GM12878 (cell line): ENCODE measurements around the gene MYRFL. TPM values are rescaled to one million over a fixed set of nuclear protein-coding genes. Genes with fewer than 3 reads are reported as not detected.

Source experiments
- ATAC-seq: fragments of 200-7000 bp; cut with Tn5 transposase; 3 replicates; pipeline ENCODE4 v1.9.1; 2020; ENCODE audit warnings: mild to moderate bottlenecking, moderate library complexity
- BruUV-seq: library from RNA; stranded (reverse); fragments of 400-500 nt; replicated peaks from 2 replicates; lab custom pipeline; 2021; lab: Mats Ljungman, UMichigan
- CTCF ChIA-PET: fragments of 300-600 bp; sonication (Branson Sonifier 250); formaldehyde crosslinking; extraction: SDS; loops from one replicate; lab custom pipeline; 2021; ENCODE audit warnings: inconsistent platforms; lab: Yijun Ruan, JAX
- POLR2A ChIA-PET: fragments of 350-600 bp; formaldehyde crosslinking; extraction: SDS; loops from one replicate; lab custom pipeline; 2021; ENCODE audit warnings: inconsistent platforms; lab: Charles Lee
- RAD21 ChIA-PET: fragments of 300-600 bp; sonication (Branson Sonifier 250); formaldehyde crosslinking; loops from one replicate; lab custom pipeline; 2023; ENCODE audit warnings: antibody characterized with exemption; ENCODE audit not compliant: unreplicated experiment; lab: Charles Lee
- SMC1A ChIA-PET: fragments of 300-600 bp; sonication (Branson Sonifier 250); formaldehyde crosslinking; loops from one replicate; lab custom pipeline; 2023; ENCODE audit not compliant: unreplicated experiment, uncharacterized antibody; lab: Charles Lee
- DNase-seq: peaks from one replicate; pipeline ENCODE4 v3.0.0-alpha.2; 2011; ENCODE audit warnings: low read depth, low spot score
- FAIRE-seq: peaks from 3 replicates; lab custom pipeline; 2011; peaks lifted over from hg19 to GRCh38; lab: Jason Lieb, UNC
- H2AFZ ChIP-seq: 2 replicates; pipeline ENCODE4 v1.6.0; 2011; ENCODE audit warnings: low read depth, low read length, control low read depth; ENCODE audit not compliant: control insufficient read depth
- H3K27ac ChIP-seq: 2 replicates; pipeline ENCODE4 v1.5.1; 2011; ENCODE audit warnings: control low read depth; ENCODE audit not compliant: control insufficient read depth, insufficient read depth
- H3K27me3 ChIP-seq, 2 experiments: replicated peaks in 1 of 2; 2 replicates each; pipeline versions ENCODE4 v1.6.0 to v1.6.1; 2011; ENCODE audit warnings: low read length in 1 of 2; ENCODE audit not compliant: control insufficient read depth in 2 of 2, insufficient read depth in 2 of 2
- H3K36me3 ChIP-seq, 2 experiments: 2 replicates each; pipeline ENCODE4 v1.5.1; 2011; ENCODE audit warnings: low read length in 1 of 2; ENCODE audit not compliant: control insufficient read depth in 2 of 2, insufficient read depth in 2 of 2
- H3K4me1 ChIP-seq: 2 replicates; pipeline ENCODE4 v1.6.1; 2011; ENCODE audit warnings: mild to moderate bottlenecking, low read length, moderate library complexity, mixed read lengths; ENCODE audit not compliant: control insufficient read depth, insufficient read depth
- H3K4me2 ChIP-seq: 2 replicates; pipeline ENCODE4 v1.6.0; 2011; ENCODE audit warnings: control low read depth; ENCODE audit not compliant: control insufficient read depth, insufficient read depth
- H3K4me3 ChIP-seq: fragments of 200-600 bp; sonication (generic); 2 replicates; pipeline ENCODE4 v1.5.1; 2016
- H3K79me2 ChIP-seq: 2 replicates; pipeline ENCODE4 v1.6.0; 2011; ENCODE audit warnings: low read length; ENCODE audit not compliant: control insufficient read depth, insufficient read depth
- H3K9ac ChIP-seq: 2 replicates; pipeline ENCODE4 v1.8.0; 2011; ENCODE audit warnings: low read length, control low read depth, mixed read lengths; ENCODE audit not compliant: control insufficient read depth, insufficient read depth
- H3K9me3 ChIP-seq: replicated peaks from 3 replicates; pipeline ENCODE4 v1.5.1; 2011; ENCODE audit warnings: mild to moderate bottlenecking, low read length; ENCODE audit not compliant: control insufficient read depth, insufficient read depth
- H4K20me1 ChIP-seq: 2 replicates; pipeline ENCODE4 v1.6.0; 2011; ENCODE audit not compliant: control insufficient read depth, insufficient read depth
- BHLHE40 ChIP-seq, 2 experiments: fragments of 450-650 bp in 1 of 2; IDR thresholded peaks; 2 replicates each; pipeline ENCODE4 v1.6.1; 2011 to 2017; ENCODE audit warnings: low read depth in 2 of 2, borderline replicate concordance in 1 of 2, improper control_type of control experiment in 1 of 2, low read length in 1 of 2, mild to moderate bottlenecking in 1 of 2
- CBFB ChIP-seq: IDR thresholded peaks from 2 replicates; pipeline ENCODE4 v1.6.1; 2016; ENCODE audit warnings: antibody characterized with exemption, low read depth
- CBX5 ChIP-seq: sonication (generic); IDR thresholded peaks from 2 replicates; pipeline ENCODE4 v1.6.1; 2016; ENCODE audit warnings: low read depth, moderate library complexity, mild to moderate bottlenecking, inconsistent platforms
- LARP7 ChIP-seq: fragments of 450-650 bp; IDR thresholded peaks from 2 replicates; pipeline ENCODE4 v1.6.1; 2017; ENCODE audit warnings: mild to moderate bottlenecking
- MTA2 ChIP-seq: fragments of 450-650 bp; IDR thresholded peaks from 2 replicates; pipeline ENCODE4 v1.6.1; 2016; ENCODE audit warnings: low read depth, mild to moderate bottlenecking, moderate library complexity
- NRF1 ChIP-seq: conservative IDR thresholded peaks from 2 replicates; pipeline ENCODE4 v1.6.1; 2011; ENCODE audit warnings: mild to moderate bottlenecking, low read depth, low read length, improper control_type of control experiment
- SIX5 ChIP-seq: IDR thresholded peaks from 2 replicates; pipeline ENCODE4 v1.6.1; 2011; ENCODE audit warnings: mild to moderate bottlenecking, low read depth, low read length, moderate library complexity; ENCODE audit not compliant: severe bottlenecking
- SMARCA5 ChIP-seq: fragments of 450-650 bp; IDR thresholded peaks from 2 replicates; pipeline ENCODE4 v1.6.1; 2017; ENCODE audit warnings: mild to moderate bottlenecking
- TBL1XR1 ChIP-seq: IDR thresholded peaks from 2 replicates; pipeline ENCODE4 v1.6.1; 2012; ENCODE audit warnings: low read depth, low read length, improper control_type of control experiment
- WRNIP1 ChIP-seq: IDR thresholded peaks from 2 replicates; pipeline ENCODE4 v1.6.1; 2011; ENCODE audit warnings: low read depth, low read length, improper control_type of control experiment, borderline replicate concordance
- YBX1 ChIP-seq: fragments of 450-650 bp; IDR thresholded peaks from 2 replicates; pipeline ENCODE4 v1.6.1; 2016; ENCODE audit warnings: antibody characterized with exemption
- ZNF274 ChIP-seq: IDR thresholded peaks from one replicate; pipeline ENCODE4 v1.8.0; 2011; ENCODE audit not compliant: insufficient read length, insufficient read depth
- WGBS: methylation state at CpG from one replicate; pipeline ENCODE4 v1.1.6; 2016; ENCODE audit warnings: low lambda C conversion rate; ENCODE audit not compliant: insufficient replicate concordance, insufficient coverage; ENCODE audit errors: missing lambda C conversion rate; 5-methylcytosine and 5-hydroxymethylcytosine counted together
- in situ Hi-C: fragments of 300-500 bp; cut with MboI; formaldehyde crosslinking; loops from 9 replicates; pipeline ENCODE4 v1.14.3; 2018; ENCODE audit warnings: mixed read lengths
- intact Hi-C: fragments of 100-400 bp; cut with micrococcal nuclease; formaldehyde crosslinking; loops from one replicate; pipeline ENCODE4 v1.14.2; 2022; ENCODE audit not compliant: unreplicated experiment
- polyA plus RNA-seq, 11 experiments: library from polyadenylated mRNA; depleted of rRNA in 4 of 11; unstranded in 6 of 11; stranded (reverse) in 5 of 11; fragments of >200 nt; fragmentation: Nextera tagmentation in 4 of 11; fragmentation: Illumina TruSeq in 1 of 11; extraction: Ambion mirVana in 4 of 11; extraction: Trizol in 1 of 11; gene quantifications; 1 replicate in 1 of 11; 2 replicates in 10 of 11; pipeline versions ENCODE4 v1.2.1 to v1.2.3, GENCODE V29; 2011 to 2016; ENCODE audit warnings: inconsistent platforms in 2 of 11, missing spikeins in 2 of 11, low read depth in 1 of 11
- total RNA-seq, 4 experiments: library from RNA; depleted of rRNA in 3 of 4; stranded (reverse); fragments of >200 nt in 3 of 4; fragmentation: Illumina TruSeq in 1 of 4; extraction: Trizol in 1 of 4; gene quantifications; 2 replicates each; pipeline versions ENCODE4 v1.2.1 to v1.2.3, GENCODE V29; 2013 to 2021
- TF ChIP-seq, protein P1 (sequence below): fragments of 450-650 bp; IDR thresholded peaks from 2 replicates; pipeline ENCODE4 v1.6.1; 2016; ENCODE audit warnings: mild to moderate bottlenecking, moderate library complexity, borderline replicate concordance
- TF ChIP-seq, protein P2 (sequence below): IDR thresholded peaks from 2 replicates; pipeline ENCODE4 v1.6.1; 2011; ENCODE audit warnings: low read depth, low read length, improper control_type of control experiment, borderline replicate concordance
- TF ChIP-seq, protein P3 (sequence below): fragments of 450-650 bp; IDR thresholded peaks from 2 replicates; pipeline ENCODE4 v1.6.1; 2017; ENCODE audit warnings: antibody characterized with exemption, mild to moderate bottlenecking, moderate library complexity
- TF ChIP-seq, protein P4 (sequence below): IDR thresholded peaks from 2 replicates; pipeline ENCODE4 v1.6.1; 2011; ENCODE audit warnings: borderline replicate concordance, low read depth, mild to moderate bottlenecking, moderate library complexity, low read length; ENCODE audit not compliant: insufficient read depth, poor library complexity, severe bottlenecking

Gene MYRFL
- total and polyA plus RNA-seq, 10 of the 15 experiments (the other 5 are each of a cell fraction or from before 2014, with no cell fraction given): 0.24 to 1.8 (median 0.64) TPM

DNA sequence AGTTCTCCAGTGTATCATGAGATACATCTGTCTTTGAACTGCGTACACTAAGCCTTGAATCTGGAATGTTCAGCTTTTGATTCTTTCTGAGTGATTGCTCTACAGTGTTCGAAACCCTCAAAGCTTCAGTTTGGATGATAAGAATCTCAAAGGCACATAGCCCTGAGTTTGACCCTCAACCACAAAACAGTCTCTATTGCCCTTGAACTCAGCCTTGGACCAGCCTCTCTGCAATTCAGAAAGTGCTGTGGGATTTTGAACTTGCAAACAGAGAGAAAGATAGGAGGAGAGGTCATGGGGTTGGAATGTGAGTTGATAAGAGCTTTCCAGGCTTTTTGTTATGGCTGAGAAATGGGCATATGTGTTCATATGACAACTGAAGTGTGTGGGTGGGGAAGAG is 100.3 kb downstream of the MYRFL start:
- CTCF ChIA-PET: no interaction called here
- H3K9me3 ChIP-seq: no peaks in the 10 kb centered on the region
- intact Hi-C loops (no loop called here), in situ Hi-C loops (no loop called here)
- RAD21 ChIA-PET: no interaction called here
- no peak overlapping the region for H3K4me3 ChIP-seq
- POLR2A ChIA-PET: no interaction called here
- H3K9ac ChIP-seq: no peak overlapping the region
- H3K79me2 ChIP-seq: no peaks in the 10 kb centered on the region
- WGBS: 45% methylated on average over 2 of the region's 2 CpGs
- no peak for FAIRE-seq
- H3K4me2 ChIP-seq: no peak overlapping the region
- H3K27ac ChIP-seq: no peak overlapping the region
- no peak for ATAC-seq
- no peak overlapping the region for H2AFZ ChIP-seq
- H3K27me3 ChIP-seq: no peaks in the 10 kb centered on the region
- no peaks in the 10 kb centered on the region for H3K36me3 ChIP-seq
- TF ChIP-seq SMARCA5: no peak
- TF ChIP-seq, protein P1, sequence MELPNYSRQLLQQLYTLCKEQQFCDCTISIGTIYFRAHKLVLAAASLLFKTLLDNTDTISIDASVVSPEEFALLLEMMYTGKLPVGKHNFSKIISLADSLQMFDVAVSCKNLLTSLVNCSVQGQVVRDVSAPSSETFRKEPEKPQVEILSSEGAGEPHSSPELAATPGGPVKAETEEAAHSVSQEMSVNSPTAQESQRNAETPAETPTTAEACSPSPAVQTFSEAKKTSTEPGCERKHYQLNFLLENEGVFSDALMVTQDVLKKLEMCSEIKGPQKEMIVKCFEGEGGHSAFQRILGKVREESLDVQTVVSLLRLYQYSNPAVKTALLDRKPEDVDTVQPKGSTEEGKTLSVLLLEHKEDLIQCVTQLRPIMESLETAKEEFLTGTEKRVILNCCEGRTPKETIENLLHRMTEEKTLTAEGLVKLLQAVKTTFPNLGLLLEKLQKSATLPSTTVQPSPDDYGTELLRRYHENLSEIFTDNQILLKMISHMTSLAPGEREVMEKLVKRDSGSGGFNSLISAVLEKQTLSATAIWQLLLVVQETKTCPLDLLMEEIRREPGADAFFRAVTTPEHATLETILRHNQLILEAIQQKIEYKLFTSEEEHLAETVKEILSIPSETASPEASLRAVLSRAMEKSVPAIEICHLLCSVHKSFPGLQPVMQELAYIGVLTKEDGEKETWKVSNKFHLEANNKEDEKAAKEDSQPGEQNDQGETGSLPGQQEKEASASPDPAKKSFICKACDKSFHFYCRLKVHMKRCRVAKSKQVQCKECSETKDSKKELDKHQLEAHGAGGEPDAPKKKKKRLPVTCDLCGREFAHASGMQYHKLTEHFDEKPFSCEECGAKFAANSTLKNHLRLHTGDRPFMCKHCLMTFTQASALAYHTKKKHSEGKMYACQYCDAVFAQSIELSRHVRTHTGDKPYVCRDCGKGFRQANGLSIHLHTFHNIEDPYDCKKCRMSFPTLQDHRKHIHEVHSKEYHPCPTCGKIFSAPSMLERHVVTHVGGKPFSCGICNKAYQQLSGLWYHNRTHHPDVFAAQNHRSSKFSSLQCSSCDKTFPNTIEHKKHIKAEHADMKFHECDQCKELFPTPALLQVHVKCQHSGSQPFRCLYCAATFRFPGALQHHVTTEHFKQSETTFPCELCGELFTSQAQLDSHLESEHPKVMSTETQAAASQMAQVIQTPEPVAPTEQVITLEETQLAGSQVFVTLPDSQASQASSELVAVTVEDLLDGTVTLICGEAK: no peak
- no peak for TF ChIP-seq CBX5
- no peak for TF ChIP-seq WRNIP1
- TF ChIP-seq, protein P2, sequence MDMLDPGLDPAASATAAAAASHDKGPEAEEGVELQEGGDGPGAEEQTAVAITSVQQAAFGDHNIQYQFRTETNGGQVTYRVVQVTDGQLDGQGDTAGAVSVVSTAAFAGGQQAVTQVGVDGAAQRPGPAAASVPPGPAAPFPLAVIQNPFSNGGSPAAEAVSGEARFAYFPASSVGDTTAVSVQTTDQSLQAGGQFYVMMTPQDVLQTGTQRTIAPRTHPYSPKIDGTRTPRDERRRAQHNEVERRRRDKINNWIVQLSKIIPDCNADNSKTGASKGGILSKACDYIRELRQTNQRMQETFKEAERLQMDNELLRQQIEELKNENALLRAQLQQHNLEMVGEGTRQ: no peak
- no peak for TF ChIP-seq LARP7
- no peak for TF ChIP-seq SIX5
- TF ChIP-seq CBFB: no peak
- no peak for TF ChIP-seq BHLHE40 (IDR thresholded peaks at IDR 0.05; ENCODE audit: borderline replicate concordance in 1 of 2, low read depth in 2 of 2, low read length in 1 of 2)
- TF ChIP-seq, protein P3, sequence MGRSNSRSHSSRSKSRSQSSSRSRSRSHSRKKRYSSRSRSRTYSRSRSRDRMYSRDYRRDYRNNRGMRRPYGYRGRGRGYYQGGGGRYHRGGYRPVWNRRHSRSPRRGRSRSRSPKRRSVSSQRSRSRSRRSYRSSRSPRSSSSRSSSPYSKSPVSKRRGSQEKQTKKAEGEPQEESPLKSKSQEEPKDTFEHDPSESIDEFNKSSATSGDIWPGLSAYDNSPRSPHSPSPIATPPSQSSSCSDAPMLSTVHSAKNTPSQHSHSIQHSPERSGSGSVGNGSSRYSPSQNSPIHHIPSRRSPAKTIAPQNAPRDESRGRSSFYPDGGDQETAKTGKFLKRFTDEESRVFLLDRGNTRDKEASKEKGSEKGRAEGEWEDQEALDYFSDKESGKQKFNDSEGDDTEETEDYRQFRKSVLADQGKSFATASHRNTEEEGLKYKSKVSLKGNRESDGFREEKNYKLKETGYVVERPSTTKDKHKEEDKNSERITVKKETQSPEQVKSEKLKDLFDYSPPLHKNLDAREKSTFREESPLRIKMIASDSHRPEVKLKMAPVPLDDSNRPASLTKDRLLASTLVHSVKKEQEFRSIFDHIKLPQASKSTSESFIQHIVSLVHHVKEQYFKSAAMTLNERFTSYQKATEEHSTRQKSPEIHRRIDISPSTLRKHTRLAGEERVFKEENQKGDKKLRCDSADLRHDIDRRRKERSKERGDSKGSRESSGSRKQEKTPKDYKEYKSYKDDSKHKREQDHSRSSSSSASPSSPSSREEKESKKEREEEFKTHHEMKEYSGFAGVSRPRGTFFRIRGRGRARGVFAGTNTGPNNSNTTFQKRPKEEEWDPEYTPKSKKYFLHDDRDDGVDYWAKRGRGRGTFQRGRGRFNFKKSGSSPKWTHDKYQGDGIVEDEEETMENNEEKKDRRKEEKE: no peak
- TF ChIP-seq, protein P4, sequence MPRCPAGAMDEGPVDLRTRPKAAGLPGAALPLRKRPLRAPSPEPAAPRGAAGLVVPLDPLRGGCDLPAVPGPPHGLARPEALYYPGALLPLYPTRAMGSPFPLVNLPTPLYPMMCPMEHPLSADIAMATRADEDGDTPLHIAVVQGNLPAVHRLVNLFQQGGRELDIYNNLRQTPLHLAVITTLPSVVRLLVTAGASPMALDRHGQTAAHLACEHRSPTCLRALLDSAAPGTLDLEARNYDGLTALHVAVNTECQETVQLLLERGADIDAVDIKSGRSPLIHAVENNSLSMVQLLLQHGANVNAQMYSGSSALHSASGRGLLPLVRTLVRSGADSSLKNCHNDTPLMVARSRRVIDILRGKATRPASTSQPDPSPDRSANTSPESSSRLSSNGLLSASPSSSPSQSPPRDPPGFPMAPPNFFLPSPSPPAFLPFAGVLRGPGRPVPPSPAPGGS: no peak
- TF ChIP-seq YBX1: no peak
- no peak for TF ChIP-seq NRF1
- TF ChIP-seq ZNF274: no peak
- TF ChIP-seq TBL1XR1: no peak
- no peak for TF ChIP-seq MTA2
- no peak for DNase-seq
- H4K20me1 ChIP-seq: no peaks in the 10 kb centered on the region
- no TSS peak for BruUV-seq
- SMC1A ChIA-PET: no interaction called here
- H3K4me1 ChIP-seq: no peaks in the 10 kb centered on the region
